Activated CD8-positive, alpha-beta memory T cell treated with anti-CD3 and anti-CD28 coated beads, Interleukin-2, amount 50 U/mL, for 24 hours (primary cell): ENCODE data around the gene PRRT4.

Experiments used
- DNase-seq: peaks from one replicate; pipeline ENCODE4 v3.0.0-alpha.2; 2020; ENCODE audit errors: extremely low read depth

PRRT4 gene

GRCh38 chr7:128361411-128362379 lies at the start of gene PRRT4:
TSS of gene PRRT4 (minus strand) at chr7:128361690.
- no peak for DNase-seq

GRCh38 chr7:128410451-128410753 lies 48.9 kb upstream of the PRRT4 start:
- DNase-seq: no peak

- peak; percentile 53 for DNase-seq
Observed at GRCh38 chr7:128409596-128410450, 48.3 kb upstream of the PRRT4 start, which contains the start of gene IMPDH1. TSS of gene IMPDH1 (minus strand) at chr7:128409982. CDS start at chr7:128409901, 81 bp downstream.

GRCh38 chr7:128408709-128409595 lies 47.5 kb upstream of the PRRT4 start:
- DNase-seq: no peak

DNA sequence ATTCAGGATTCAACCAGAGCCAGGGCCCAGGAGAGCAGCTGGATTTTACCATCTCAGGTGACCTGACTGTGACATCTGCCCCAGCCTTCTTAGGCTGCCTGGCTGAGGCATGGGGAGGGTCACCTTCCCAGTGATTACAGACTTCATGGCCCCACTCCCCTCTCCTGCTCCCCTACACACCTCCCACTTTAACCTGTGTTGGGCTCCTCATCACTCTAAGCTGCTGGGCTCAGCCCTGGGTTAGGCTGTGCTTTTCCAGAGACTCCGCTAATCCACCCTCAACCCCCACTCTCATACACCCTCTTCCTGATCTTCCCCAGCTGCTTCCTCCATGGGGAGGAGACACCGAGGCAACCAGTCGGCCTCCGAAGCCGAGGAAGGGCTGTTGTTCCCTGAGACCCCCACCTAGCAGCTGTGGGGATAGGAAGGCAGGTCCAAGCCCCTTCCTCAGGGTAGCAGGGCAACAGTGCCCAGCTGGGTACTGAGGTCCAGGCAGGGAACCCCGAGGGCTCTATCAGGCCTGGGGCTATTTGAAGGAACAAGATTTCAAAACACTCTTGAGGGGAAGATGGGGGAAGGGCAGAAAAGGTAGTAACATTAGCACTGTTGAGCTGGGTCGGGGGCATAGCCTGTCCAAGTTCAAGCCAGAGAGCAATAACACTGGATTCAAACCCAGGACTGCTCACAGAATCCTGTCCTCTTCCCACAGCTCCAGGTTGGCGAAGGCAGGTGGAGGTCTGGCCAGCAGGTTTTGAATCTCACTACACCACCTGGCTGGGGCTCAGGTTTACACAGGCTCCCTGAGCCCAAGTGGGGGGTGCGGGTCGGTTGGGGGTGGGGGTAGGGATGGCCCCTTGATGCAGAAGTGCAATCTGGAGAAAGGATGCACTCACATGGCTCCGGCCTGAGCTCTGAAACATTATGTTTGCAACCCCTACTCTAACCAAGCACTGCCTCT lies 46.5 kb upstream of the PRRT4 start:
- DNase-seq: no peak

DNA sequence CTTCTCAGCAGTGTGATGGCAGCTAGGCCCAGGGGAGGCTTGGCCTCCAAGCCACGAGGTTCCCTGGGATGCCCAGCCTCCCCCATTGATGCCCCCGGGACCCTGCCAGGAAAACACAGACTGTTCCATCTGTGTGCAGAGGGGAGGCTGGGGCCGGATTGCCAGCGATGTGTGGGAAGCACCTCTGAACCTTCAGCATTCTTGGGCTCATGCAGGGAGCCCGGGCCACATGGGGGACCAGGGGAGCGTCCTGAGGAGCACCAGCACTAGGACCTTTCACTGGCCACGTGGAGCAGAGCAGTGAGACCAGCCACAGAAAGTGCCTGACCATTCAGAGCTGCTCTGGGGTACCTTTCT lies 45.7 kb upstream of the PRRT4 start:
- DNase-seq: no peak

- no peak for DNase-seq
Observed at GRCh38 chr7:128406314-128407232, 45.1 kb upstream of the PRRT4 start.

DNA sequence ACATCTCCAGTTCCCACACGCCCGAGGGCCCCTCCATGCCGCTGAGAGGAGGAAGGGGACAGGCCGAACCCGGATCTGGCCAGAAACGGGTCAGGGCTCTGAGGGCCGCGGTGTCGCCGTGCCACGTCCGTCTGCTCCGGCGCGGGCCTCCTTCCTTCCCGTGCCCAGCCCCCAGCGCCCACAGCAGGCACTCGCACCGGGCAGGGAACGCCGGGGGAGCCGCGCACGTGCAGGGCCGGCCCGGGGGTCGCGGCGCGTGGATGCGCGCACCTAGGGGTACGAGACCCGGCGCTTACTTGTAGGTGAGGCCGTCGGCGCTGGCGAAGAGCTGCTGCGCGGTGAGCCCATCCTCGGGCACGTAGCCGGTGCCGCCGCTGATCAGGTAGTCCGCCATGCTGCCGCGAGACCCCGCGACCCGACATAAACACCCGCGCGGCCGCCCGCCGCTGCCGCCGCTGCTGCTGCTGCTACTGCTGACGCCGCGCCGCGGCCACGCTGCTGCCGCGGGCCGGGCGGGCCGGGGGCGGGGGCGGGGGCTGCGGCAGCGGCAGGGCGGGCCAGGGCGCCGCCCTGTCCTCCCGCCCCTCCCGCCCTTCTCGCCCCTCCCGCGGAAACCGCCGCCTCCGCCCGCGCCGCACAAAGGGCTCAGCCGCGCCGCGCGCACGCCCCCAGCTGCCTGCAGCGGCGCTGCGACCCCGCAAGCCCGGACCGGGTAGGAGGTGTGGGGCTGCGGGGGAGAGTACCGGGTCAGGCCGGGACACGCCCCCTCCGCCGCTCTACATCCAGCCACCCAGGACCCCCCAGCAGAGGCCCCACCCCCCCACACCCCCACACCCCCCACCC lies 44.2 kb upstream of the PRRT4 start:
- no peak for DNase-seq

- DNase-seq: no peak
Observed at GRCh38 chr7:128404886-128405470, 43.5 kb upstream of the PRRT4 start.

DNA sequence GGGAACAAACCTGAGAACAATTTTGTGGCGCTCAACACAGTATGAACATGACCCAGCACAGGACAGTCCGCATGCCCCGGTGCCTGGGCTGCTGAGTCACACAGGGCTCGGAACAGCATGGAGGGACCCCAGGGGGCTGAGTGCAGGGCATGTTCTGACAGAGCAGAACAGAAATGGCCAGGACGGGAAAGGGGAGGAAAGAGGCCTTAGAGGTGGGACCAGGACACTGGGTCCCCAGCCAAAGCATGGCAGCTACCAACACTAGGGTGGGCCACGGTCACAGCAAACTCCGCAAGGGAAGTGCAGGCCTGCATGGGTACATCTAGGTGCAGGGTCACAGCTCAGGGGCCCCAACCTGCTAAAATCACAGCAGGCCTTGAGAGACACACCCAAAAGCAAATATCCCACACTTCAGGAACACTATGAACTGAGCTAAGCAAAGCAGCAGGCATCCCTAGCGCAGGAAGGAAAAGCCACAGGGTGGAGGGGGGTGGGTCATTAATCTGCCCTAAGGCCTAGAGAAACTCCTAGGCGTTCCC lies 42.7 kb upstream of the PRRT4 start:
- DNase-seq: no peak

- DNase-seq: no peak
Observed at GRCh38 chr7:128403676-128404075, 42.2 kb upstream of the PRRT4 start.

- DNase-seq: no peak
Observed at GRCh38 chr7:128402356-128402755, 40.9 kb upstream of the PRRT4 start.

DNA sequence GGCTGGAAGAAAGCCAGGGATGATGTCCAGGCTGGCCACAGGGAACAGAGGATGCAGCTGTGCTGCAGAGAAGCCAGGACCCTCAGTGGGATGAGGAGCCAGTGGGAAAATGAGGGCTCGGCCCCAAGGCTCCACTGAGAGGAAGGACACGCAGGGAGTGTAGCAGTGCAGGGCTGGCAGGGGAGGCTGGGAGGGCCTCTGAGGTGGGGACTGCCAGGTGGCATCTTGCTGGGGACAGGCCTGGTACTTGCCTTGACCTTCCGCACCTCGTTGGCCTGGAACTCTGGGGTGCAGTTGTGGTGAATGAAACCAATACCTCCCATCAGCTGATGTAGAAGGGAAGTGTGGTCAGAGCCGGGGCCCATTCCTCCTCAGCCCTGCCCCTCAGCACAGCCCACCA lies 39.1 kb upstream of the PRRT4 start:
- no peak for DNase-seq

GRCh38 chr7:128399991-128400390 lies 38.5 kb upstream of the PRRT4 start:
- DNase-seq: no peak

DNA sequence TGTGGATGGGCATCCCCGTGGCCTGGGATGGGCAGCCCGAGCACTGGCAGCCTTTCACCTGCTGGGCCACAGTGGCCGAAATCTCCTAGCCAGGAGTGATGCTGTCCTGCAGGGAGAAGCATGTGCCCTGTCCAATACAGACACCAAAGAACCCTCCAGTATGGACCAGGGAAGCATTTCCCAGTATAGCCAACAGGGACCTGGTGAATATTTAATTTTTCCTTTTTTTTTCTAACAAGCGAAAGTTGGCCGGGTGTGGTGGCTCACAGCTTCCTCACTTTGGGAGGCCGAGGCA lies 37.3 kb upstream of the PRRT4 start:
- no peak for DNase-seq

GRCh38 chr7:128398016-128398840 lies 36.7 kb upstream of the PRRT4 start:
- no peak for DNase-seq

GRCh38 chr7:128396357-128396756 lies 34.9 kb upstream of the PRRT4 start:
- no peak for DNase-seq
